Peyer's patch (tissue), 4 donors: Measurements from ENCODE around the gene WDR91. TPM values are rescaled to one million over a fixed set of nuclear protein-coding genes. Genes with fewer than 3 reads are reported as not detected.

ENCODE experiments used
- DNase-seq, 3 donors: peaks; one replicate each; pipeline ENCODE4 v3.0.0-alpha.2; 2017 to 2019
- H3K27ac ChIP-seq, 4 donors: fragments of 200-600 bp; sonication (generic); one replicate each; pipeline ENCODE4 v1.5.1; 2016 to 2019
- H3K27me3 ChIP-seq, 2 donors: fragments of 200-600 bp; sonication (generic); one replicate each; pipeline ENCODE4 v1.5.1; 2019
- H3K36me3 ChIP-seq, 3 donors: fragments of 200-600 bp; sonication (generic); one replicate each; pipeline ENCODE4 v1.5.1; 2016 to 2019
- H3K4me1 ChIP-seq, 4 donors: fragments of 200-600 bp; sonication (generic); one replicate each; pipeline ENCODE4 v1.5.1; 2016 to 2019
- H3K4me3 ChIP-seq, 4 donors: fragments of 200-600 bp; sonication (generic); 1 replicate in 3 of 4; 2 replicates in 1 of 4; pipeline ENCODE4 v1.5.1; 2016 to 2019; ENCODE audit warnings: mild to moderate bottlenecking in 1 of 4
- H3K9me3 ChIP-seq, 4 donors: fragments of 200-600 bp; sonication (generic); one replicate each; pipeline ENCODE4 v1.5.1; 2016 to 2019; ENCODE audit warnings: mild to moderate bottlenecking in 1 of 4
- CTCF ChIP-seq, 6 experiments: fragments of 450-650 bp in 4 of 6; fragments of 200-600 bp in 2 of 6; sonication (generic) in 1 of 6; IDR thresholded peaks; one replicate each; pipeline ENCODE4 v1.5.1; 2017 to 2019; ENCODE audit warnings: antibody characterized with exemption in 6 of 6, mild to moderate bottlenecking in 3 of 6, moderate library complexity in 1 of 6
- POLR2A ChIP-seq, 2 donors: fragments of 450-650 bp; IDR thresholded peaks; one replicate each; pipeline ENCODE4 v1.5.1; 2017; ENCODE audit warnings: antibody characterized with exemption in 2 of 2, mild to moderate bottlenecking in 2 of 2, moderate library complexity in 2 of 2
- total RNA-seq, 4 donors: library from RNA; depleted of rRNA; stranded (reverse); fragments of >200 nt; gene quantifications; one replicate each; pipeline ENCODE4 v1.1.0, GENCODE V29; 2016

Gene WDR91
- total RNA-seq, 4 donors from 2014 or later = 6.7 to 44.6 (median 22.2) TPM

- Histone ChIP-seq H3K4me1 (peaks cover 0 to 13% (median 0%) of the 10 kb centered on the region in 4 donors), H3K9me3 (no peaks in the 10 kb centered on the region), H3K4me3 (no peak overlapping the region), H3K27ac (peak overlapping the region; percentile 31 to 64 (median 61)), H3K27me3 (no peaks in the 10 kb centered on the region), H3K36me3 (no peaks in the 10 kb centered on the region)
- DNase-seq = peak in 2 of 3 donors; percentile 20 to 57
- TF ChIP-seq POLR2A (IDR thresholded peaks at IDR 0.05) (no peak), CTCF (IDR thresholded peaks at IDR 0.05) (no peak)
Measured at GRCh38 chr7:135253851-135254771, 42.8 kb upstream of the WDR91 start.

- H3K27me3 ChIP-seq = no peaks in the 10 kb centered on the region
- no peaks in the 10 kb centered on the region for H3K9me3 ChIP-seq
- no peaks in the 10 kb centered on the region for H3K36me3 ChIP-seq
- no peak overlapping the region for H3K4me3 ChIP-seq
- TF ChIP-seq CTCF (IDR thresholded peaks at IDR 0.05) (no peak), POLR2A (IDR thresholded peaks at IDR 0.05) (no peak)
- H3K4me1 ChIP-seq = peaks cover 0 to 13% (median 0%) of the 10 kb centered on the region in 4 donors
- DNase-seq = no peak
- no peak overlapping the region for H3K27ac ChIP-seq
Measured at GRCh38 chr7:135251496-135252391, 40.4 kb upstream of the WDR91 start.

DNA sequence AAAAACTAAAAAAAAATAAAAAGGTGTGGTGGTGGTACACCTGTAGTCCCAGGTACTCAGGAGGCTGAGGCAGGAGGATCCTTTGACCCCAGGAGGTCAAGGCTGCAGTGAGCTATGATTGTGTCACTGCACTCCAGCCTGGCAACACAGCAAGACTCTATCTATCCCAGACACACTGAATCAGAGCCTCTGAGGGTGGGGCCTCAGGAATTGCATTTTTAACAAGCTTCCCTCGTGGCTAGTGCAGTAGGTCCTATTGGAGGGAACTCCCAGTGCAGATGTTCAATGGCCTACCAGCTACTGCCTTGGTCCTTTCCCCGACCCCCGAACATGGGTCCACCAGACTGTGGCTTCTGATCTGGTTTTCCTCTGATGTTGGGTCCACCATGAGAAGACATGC lies 37.2 kb upstream of the WDR91 start:
- H3K4me3 ChIP-seq = no peak overlapping the region
- no peak for TF ChIP-seq CTCF (IDR thresholded peaks at IDR 0.05)
- TF ChIP-seq POLR2A (IDR thresholded peaks at IDR 0.05) = no peak
- H3K27me3 ChIP-seq = no peaks in the 10 kb centered on the region
- H3K4me1 ChIP-seq = peaks cover 0 to 6% (median 0%) of the 10 kb centered on the region in 4 donors
- H3K36me3 ChIP-seq = no peaks in the 10 kb centered on the region
- H3K27ac ChIP-seq = no peak overlapping the region
- H3K9me3 ChIP-seq = no peaks in the 10 kb centered on the region
- no peak for DNase-seq

GRCh38 chr7:135247746-135248471 lies 36.6 kb upstream of the WDR91 start:
- Histone ChIP-seq H3K4me3 (no peak overlapping the region), H3K9me3 (no peaks in the 10 kb centered on the region), H3K27ac (no peak overlapping the region), H3K27me3 (no peaks in the 10 kb centered on the region), H3K4me1 (no peaks in the 10 kb centered on the region), H3K36me3 (no peaks in the 10 kb centered on the region)
- DNase-seq = no peak
- TF ChIP-seq POLR2A (IDR thresholded peaks at IDR 0.05) (no peak), CTCF (IDR thresholded peaks at IDR 0.05) (no peak)

DNA sequence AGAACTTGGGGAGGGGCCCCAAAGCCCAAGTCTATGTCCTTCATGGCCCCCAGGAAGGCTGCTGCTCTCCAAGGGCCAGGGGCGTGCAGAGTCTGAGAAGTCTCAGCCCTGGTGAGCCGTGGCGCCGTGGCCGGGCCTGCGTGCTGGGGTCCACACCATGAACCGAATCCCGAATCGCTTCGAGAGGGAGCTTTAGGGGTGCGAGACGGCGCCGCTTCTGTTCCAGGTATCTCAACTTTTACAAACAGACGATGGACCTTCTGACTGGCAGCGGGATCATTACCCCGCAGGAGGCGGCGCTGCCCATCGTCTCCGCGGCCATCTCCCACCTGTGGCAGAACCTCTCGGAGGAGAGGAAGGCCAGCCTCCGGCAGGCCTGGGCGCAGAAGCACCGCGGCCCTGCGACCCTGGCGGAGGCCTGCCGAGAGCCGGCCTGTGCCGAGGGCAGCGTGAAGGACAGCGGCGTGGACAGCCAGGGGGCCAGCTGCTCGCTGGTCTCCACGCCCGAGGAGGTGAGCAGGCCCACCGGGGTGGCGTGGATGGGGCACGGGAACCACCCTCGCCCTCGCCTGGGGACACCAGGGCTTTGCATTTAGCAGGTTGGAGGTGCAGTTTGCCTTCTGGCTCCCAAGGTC lies 35.0 kb upstream of the WDR91 start:
- H3K27me3 ChIP-seq = no peaks in the 10 kb centered on the region
- DNase-seq = no peak
- H3K4me3 ChIP-seq = no peak overlapping the region
- H3K36me3 ChIP-seq = no peaks in the 10 kb centered on the region
- H3K4me1 ChIP-seq = no peaks in the 10 kb centered on the region
- H3K27ac ChIP-seq = no peak overlapping the region
- H3K9me3 ChIP-seq = no peaks in the 10 kb centered on the region
- TF ChIP-seq POLR2A (IDR thresholded peaks at IDR 0.05) = no peak
- TF ChIP-seq CTCF (IDR thresholded peaks at IDR 0.05) = no peak
